Activated CD4-positive, alpha-beta T cell treated with anti-CD3 and anti-CD28 coated beads for 36 hours (primary cell): ENCODE measurements around the gene ARHGEF28. TPM values are rescaled to one million over a fixed set of nuclear protein-coding genes. Genes with fewer than 3 reads are reported as not detected.

ENCODE experiments used
- ATAC-seq: fragments of 200-7000 bp; cut with Tn5 transposase; one replicate; pipeline ENCODE4 v1.10.0; 2021; ENCODE audit warnings: mild to moderate bottlenecking, moderate library complexity
- CTCF ChIA-PET: fragments of 350-600 bp; sonication (Branson Sonifier 250); formaldehyde crosslinking; loops from one replicate; lab custom pipeline; 2021; ENCODE audit warnings: antibody characterized with exemption; lab: Charles Lee
- POLR2A ChIA-PET: fragments of 350-600 bp; sonication (Branson Sonifier 250); formaldehyde crosslinking; loops from one replicate; lab custom pipeline; 2021; ENCODE audit warnings: antibody characterized with exemption, inconsistent platforms; lab: Charles Lee
- DNase-seq: peaks from one replicate; pipeline ENCODE4 v3.0.0-alpha.2; 2020
- H3K27ac Mint-ChIP-seq: one replicate; pipeline ENCODE4 v1.8.0; 2021; ENCODE audit warnings: mixed read lengths
- H3K27me3 Mint-ChIP-seq: one replicate; pipeline ENCODE4 v1.8.0; 2021; ENCODE audit warnings: mixed read lengths
- H3K36me3 Mint-ChIP-seq: one replicate; pipeline ENCODE4 v1.8.0; 2021; ENCODE audit warnings: low read depth, mixed read lengths
- H3K4me1 Mint-ChIP-seq: one replicate; pipeline ENCODE4 v1.8.0; 2021; ENCODE audit warnings: mixed read lengths
- H3K4me3 Mint-ChIP-seq: one replicate; pipeline ENCODE4 v1.8.0; 2021; ENCODE audit warnings: mild to moderate bottlenecking, moderate library complexity, mixed read lengths
- H3K9me3 Mint-ChIP-seq: one replicate; pipeline ENCODE4 v1.8.0; 2021; ENCODE audit warnings: low read depth, mixed read lengths
- intact Hi-C, 2 experiments: fragments of 100-400 bp; cut with DNase I in 1 of 2; cut with micrococcal nuclease in 1 of 2; formaldehyde crosslinking; loops; one replicate each; pipeline versions ENCODE4 v1.14.2 to v1.15.1; 2022 to 2024; cut with DNase I, micrococcal nuclease
- total RNA-seq, 2 experiments: library from RNA; stranded (reverse); gene quantifications; one replicate each; pipeline ENCODE4 v1.2.3, GENCODE V29; 2021

Gene ARHGEF28
- total RNA-seq, 2 experiments from 2014 or later, result 0.02 to 0.18 TPM

DNA sequence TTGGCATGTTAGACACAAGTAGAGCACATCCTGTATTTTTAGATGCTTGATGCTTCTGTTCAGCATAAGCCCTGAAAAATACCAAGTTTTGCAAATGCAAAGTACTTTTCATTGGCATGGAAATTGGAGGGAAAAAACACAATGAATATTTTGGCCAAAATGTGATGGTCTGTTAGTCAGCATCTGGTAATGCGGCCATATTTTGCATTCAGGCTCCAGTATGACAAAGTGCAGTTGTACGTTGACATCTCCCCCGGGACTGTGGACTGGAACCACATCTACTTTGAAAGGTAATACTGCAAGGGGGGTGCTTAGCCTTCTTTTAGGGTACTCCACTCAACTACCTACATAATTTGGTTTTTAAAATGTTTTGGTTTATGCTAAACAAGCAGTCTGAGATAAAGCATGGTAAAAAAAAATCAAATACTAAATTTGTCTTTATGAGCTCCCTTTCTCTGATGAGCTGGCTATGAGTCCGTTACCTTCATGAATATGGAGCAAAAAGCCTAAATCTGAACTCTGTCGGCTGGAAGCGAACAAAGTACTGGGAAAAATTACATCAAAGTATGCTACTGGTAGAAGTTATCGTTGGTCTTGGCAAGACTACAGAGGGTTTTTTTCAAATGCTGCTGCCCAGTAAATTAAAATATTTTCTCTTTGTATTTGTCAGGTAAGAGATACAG, 297.0 kb downstream of the ARHGEF28 start:
- ATAC-seq, result no peak
- POLR2A ChIA-PET, result no interaction called here
- no peak overlapping the region for H3K4me3 Mint-ChIP-seq
- no peaks in the 10 kb centered on the region for H3K36me3 Mint-ChIP-seq
- DNase-seq, result no peak
- CTCF ChIA-PET, result no interaction called here
- H3K27ac Mint-ChIP-seq, result no peak overlapping the region
- H3K27me3 Mint-ChIP-seq, result peaks cover 8% of the 10 kb centered on the region
- no peaks in the 10 kb centered on the region for H3K9me3 Mint-ChIP-seq
- H3K4me1 Mint-ChIP-seq, result no peaks in the 10 kb centered on the region
- intact Hi-C loops, result no loop called here

DNA sequence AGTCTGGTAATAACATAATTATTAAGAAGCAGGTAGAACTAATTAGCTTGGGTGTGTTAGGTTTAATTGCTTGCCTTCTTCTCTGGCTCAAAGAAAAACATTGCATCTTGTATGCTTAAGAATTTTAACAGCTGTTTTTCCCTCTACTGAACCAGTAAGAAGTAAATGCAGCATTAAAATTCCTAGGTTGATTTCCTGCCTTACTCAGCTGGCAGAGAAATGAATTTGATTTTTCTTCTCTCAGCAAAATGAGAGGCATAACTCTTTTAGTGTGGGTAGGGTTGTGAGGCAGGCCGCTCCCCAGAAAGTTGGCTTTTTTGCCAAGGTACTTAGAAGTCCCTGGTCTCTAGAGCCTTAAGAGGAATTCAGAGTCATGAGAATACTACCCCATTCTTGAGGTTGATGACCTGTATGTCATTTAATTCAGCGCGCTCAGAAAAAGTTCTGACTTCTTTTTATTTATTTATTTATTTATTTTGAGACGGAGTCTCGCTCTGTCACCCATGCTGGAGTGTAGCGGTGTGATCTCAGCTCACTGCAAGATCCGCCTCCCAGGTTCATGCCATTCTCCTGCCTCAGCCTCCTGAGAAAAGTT, 302.6 kb downstream of the ARHGEF28 start:
- H3K9me3 Mint-ChIP-seq, result no peaks in the 10 kb centered on the region
- no peak overlapping the region for H3K27ac Mint-ChIP-seq
- no peaks in the 10 kb centered on the region for H3K4me1 Mint-ChIP-seq
- intact Hi-C loops, result no loop called here
- no peak for ATAC-seq
- no peaks in the 10 kb centered on the region for H3K36me3 Mint-ChIP-seq
- H3K4me3 Mint-ChIP-seq, result no peak overlapping the region
- ChIA-PET CTCF (interaction anchor here (0.7 kb wide), 1 partner anchor 177 kb away, joined by 3 read pairs; no protein-coding TSS in a partner anchor), POLR2A (no interaction called here)
- DNase-seq, result no peak
- H3K27me3 Mint-ChIP-seq, result peaks cover 9% of the 10 kb centered on the region

DNA sequence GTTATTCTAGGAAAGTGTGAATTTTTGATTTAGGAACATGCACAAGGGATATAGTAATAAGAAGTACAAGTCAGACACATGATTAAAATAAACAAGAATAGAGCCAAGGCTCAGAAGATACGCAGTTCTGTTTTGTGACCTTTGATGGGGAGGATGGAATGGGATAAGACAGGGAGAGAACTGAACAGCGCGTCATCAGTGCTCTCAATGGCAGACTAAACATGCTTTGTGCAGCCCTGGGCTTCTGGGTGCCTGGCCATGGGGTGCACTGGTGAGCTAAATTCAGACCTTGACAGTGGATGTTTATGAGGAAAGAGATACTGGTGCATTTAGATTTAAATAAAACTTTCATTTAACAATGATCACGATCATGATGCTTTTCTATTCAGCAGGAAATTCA, 309.7 kb downstream of the ARHGEF28 start:
- intact Hi-C loops, result no loop called here

DNA sequence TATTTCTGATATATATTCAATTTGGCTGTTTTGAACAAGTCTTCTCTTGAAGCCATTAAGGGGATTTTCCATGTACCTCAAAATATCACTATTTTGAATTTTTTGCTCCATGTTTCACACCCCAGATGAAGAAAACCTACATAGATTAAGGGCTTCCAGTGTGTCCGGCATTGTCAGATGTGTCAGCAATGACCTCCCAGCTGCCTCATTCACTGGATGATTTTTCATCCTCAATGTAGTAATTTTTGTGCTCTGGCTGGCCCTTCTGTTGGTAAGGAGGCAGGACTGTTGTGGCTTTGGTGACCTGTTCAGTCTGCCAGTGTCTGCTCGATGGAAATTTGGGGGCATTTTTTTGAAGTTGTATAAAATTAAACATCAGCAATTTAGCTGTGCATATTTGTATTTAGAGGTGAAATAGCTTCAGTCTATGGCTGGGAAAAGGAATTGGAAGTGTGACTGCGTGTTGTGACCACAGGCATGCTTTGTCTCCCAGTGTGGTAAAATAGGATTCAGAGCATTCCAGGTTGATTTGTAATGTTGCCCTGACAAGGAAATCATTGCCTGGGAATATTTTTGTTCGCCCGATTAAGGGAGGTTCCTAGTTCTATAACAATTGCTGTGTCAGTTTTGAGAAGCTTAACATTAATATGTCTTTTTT, 312.4 kb downstream of the ARHGEF28 start:
- Mint-ChIP-seq H3K27ac (no peak overlapping the region), H3K27me3 (peaks cover 13% of the 10 kb centered on the region), H3K36me3 (no peaks in the 10 kb centered on the region), H3K9me3 (no peaks in the 10 kb centered on the region), H3K4me3 (no peak overlapping the region), H3K4me1 (no peaks in the 10 kb centered on the region)
- intact Hi-C loops, result no loop called here
- CTCF ChIA-PET, result no interaction called here
- ATAC-seq (no peak), DNase-seq (no peak)
- POLR2A ChIA-PET, result no interaction called here

More for the DNA sequence above, 309.7 kb downstream of the ARHGEF28 start:
- peaks cover 10% of the 10 kb centered on the region for H3K27me3 Mint-ChIP-seq
- no peak overlapping the region for H3K27ac Mint-ChIP-seq
- ChIA-PET POLR2A (no interaction called here), CTCF (interaction anchor here (0.8 to 1.4 kb wide), 2 partner anchors 8 to 127 kb away, joined by 3 read pairs; no protein-coding TSS in a partner anchor)
- H3K4me1 Mint-ChIP-seq, result no peaks in the 10 kb centered on the region
- H3K36me3 Mint-ChIP-seq, result no peaks in the 10 kb centered on the region
- DNase-seq, result no peak
- H3K9me3 Mint-ChIP-seq, result no peaks in the 10 kb centered on the region
- H3K4me3 Mint-ChIP-seq, result no peak overlapping the region
- no peak for ATAC-seq

DNA sequence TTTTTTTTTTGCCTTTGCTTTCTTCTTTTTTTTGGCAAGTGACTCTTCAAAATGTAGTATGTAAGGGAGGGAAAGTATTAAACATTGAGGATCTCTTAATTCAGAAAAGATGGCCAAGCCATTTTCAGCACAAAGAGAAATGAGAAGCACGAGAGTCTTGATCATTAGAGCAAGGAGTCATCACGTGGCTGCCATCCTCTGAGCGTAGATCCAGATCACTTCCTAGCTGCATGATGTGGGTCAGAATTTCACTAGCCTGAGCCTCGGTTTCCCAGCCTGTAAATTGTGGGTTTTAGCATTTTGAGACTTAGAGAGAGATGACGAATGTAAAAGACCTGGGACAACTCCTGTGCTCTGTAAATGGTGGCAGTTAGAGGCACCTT, 312.9 kb downstream of the ARHGEF28 start:
- Mint-ChIP-seq H3K36me3 (no peaks in the 10 kb centered on the region), H3K4me3 (no peak overlapping the region), H3K27me3 (peaks cover 13% of the 10 kb centered on the region), H3K27ac (no peak overlapping the region), H3K9me3 (no peaks in the 10 kb centered on the region), H3K4me1 (no peaks in the 10 kb centered on the region)
- DNase-seq (no peak), ATAC-seq (no peak)
- intact Hi-C loops, result no loop called here
- CTCF ChIA-PET, result interaction anchor here (0.7 kb wide), 1 partner anchor 134 kb away, joined by 3 read pairs; no protein-coding TSS in a partner anchor
- POLR2A ChIA-PET, result no interaction called here

DNA sequence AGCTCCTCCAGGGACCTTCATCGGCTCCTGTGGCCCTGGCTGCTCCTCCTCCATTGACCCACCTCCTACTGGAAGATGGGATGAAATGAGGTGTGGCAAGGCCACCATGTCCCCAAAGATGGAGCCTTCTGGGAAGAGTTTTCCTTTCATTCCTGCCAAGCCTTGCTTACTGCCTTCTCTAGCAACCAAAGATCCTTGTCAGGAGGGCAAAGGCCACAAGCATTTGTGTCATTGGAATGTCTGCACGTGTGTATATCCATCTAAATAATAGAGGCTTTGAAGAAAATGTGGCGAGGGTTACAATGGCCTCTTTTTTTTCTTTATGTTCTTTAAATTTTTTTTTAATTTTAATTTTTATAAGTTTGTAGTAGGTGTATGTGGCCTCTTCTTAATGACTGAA, 313.6 kb downstream of the ARHGEF28 start:
- intact Hi-C loops, result no loop called here
- Mint-ChIP-seq H3K4me1 (no peaks in the 10 kb centered on the region), H3K27me3 (peaks cover 15% of the 10 kb centered on the region), H3K36me3 (no peaks in the 10 kb centered on the region), H3K4me3 (no peak overlapping the region), H3K27ac (no peak overlapping the region), H3K9me3 (peaks cover 5% of the 10 kb centered on the region)
- CTCF ChIA-PET, result interaction anchor here (0.6 to 0.7 kb wide), 3 partner anchors 134 to 979 kb away, joined by 3 to 4 read pairs (median 3); no protein-coding TSS in a partner anchor
- ATAC-seq (no peak), DNase-seq (no peak)
- POLR2A ChIA-PET, result no interaction called here

DNA sequence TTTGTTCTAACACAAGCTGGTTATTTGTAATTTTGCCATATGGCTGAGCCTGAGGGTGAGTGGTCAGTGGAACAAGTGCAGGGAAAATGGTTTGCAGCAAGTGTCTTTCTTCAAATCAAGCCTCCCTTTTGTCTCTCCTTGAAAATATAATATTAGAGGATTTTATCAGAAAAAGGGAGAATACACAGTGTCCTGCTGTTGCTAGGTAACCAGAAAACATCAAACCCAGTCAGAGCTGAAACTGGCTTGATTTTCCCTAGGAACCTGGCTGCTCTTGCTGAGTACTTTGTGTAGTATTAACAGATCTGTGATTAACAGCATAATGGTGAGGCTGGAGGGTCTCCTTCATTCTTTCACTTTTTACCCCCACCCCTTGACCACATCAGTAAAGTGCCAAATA, 314.0 kb downstream of the ARHGEF28 start:
- H3K27me3 Mint-ChIP-seq, result peaks cover 15% of the 10 kb centered on the region
- no peak overlapping the region for H3K4me3 Mint-ChIP-seq
- no peaks in the 10 kb centered on the region for H3K36me3 Mint-ChIP-seq
- H3K27ac Mint-ChIP-seq, result no peak overlapping the region
- ChIA-PET POLR2A (no interaction called here), CTCF (interaction anchor here (0.6 to 0.7 kb wide), 2 partner anchors 144 to 979 kb away, joined by 3 to 4 read pairs; no protein-coding TSS in a partner anchor)
- intact Hi-C loops, result no loop called here
- DNase-seq, result no peak
- no peaks in the 10 kb centered on the region for H3K4me1 Mint-ChIP-seq
- H3K9me3 Mint-ChIP-seq, result peaks cover 5% of the 10 kb centered on the region
- ATAC-seq, result no peak

DNA sequence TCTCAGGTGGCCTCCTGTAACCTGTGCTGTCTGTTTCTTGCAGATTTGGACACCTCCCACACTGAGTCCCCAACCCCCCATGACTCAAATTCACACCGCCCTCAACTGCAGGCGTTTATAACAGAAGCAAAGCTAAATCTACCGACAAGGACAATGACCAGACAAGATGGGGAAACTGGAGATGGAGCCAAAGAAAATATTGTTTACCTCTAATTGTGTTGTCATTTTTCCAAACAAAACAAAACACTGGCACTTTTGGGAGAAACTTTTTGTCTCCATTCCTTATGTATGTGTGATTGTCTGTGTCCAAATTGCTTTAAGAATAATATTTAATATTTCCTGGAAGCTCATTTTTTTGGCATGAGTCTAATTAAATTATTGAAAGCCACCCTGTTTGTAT, 314.8 kb downstream of the ARHGEF28 start:
- H3K36me3 Mint-ChIP-seq, result no peaks in the 10 kb centered on the region
- no peak overlapping the region for H3K27ac Mint-ChIP-seq
- peaks cover 15% of the 10 kb centered on the region for H3K27me3 Mint-ChIP-seq
- intact Hi-C loops, result no loop called here
- DNase-seq, result no peak
- H3K4me3 Mint-ChIP-seq, result no peak overlapping the region
- ChIA-PET POLR2A (no interaction called here), CTCF (no interaction called here)
- no peaks in the 10 kb centered on the region for H3K4me1 Mint-ChIP-seq
- peaks cover 5% of the 10 kb centered on the region for H3K9me3 Mint-ChIP-seq
- no peak for ATAC-seq

DNA sequence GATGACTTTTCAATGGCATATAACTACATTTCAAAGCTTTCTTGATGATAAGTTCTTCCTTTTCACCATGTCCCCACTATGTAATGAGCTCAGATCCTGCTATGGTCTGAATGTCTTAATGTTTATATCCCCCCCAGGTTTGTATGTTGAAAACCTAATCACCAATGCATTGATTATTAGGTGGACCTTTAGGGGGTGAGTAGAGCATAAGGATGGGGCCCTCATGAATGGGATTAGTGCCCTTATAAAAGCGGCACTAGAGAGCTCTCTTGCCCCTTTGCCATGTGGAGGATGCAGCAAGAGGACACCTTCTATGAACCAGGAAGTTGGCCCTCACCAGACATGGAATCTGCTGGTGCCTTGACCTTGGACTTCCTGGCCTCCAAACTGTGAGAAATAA, 316.8 kb downstream of the ARHGEF28 start:
- no peak overlapping the region for H3K27ac Mint-ChIP-seq
- no peak for ATAC-seq
- H3K4me1 Mint-ChIP-seq, result no peaks in the 10 kb centered on the region
- H3K36me3 Mint-ChIP-seq, result no peaks in the 10 kb centered on the region
- peaks cover 5% of the 10 kb centered on the region for H3K9me3 Mint-ChIP-seq
- H3K27me3 Mint-ChIP-seq, result peaks cover 15% of the 10 kb centered on the region
- no peak for DNase-seq
- ChIA-PET CTCF (interaction anchor here (1.2 kb wide), 1 partner anchor 8 kb away, joined by 3 read pairs; no protein-coding TSS in a partner anchor), POLR2A (no interaction called here)
- intact Hi-C loops, result no loop called here
- H3K4me3 Mint-ChIP-seq, result no peak overlapping the region

DNA sequence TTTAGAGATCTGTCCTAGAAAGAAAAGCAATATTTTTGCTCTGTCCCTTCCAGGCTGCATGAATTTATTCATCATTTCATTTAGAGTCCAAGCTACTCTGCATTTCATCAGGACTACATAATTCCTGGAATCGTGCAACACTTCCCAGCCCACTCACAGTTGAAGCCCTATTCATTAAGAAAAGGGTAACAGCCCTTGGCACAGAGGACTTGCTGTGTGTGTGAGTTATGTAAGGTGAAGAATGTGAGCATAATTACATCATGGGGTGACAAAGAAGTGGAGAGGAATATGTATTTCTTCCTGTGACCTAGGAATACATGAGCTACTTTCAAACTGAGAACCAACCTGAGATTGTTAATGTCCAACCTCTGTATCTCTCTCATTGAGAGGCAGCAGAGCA, 317.4 kb downstream of the ARHGEF28 start:
- ChIA-PET CTCF (interaction anchor here (1.2 kb wide), 1 partner anchor 8 kb away, joined by 3 read pairs; no protein-coding TSS in a partner anchor), POLR2A (no interaction called here)
- Mint-ChIP-seq H3K27ac (no peak overlapping the region), H3K4me1 (no peaks in the 10 kb centered on the region), H3K27me3 (peaks cover 15% of the 10 kb centered on the region), H3K9me3 (peaks cover 5% of the 10 kb centered on the region), H3K4me3 (no peak overlapping the region), H3K36me3 (no peaks in the 10 kb centered on the region)
- DNase-seq (no peak), ATAC-seq (no peak)
- intact Hi-C loops, result no loop called here

DNA sequence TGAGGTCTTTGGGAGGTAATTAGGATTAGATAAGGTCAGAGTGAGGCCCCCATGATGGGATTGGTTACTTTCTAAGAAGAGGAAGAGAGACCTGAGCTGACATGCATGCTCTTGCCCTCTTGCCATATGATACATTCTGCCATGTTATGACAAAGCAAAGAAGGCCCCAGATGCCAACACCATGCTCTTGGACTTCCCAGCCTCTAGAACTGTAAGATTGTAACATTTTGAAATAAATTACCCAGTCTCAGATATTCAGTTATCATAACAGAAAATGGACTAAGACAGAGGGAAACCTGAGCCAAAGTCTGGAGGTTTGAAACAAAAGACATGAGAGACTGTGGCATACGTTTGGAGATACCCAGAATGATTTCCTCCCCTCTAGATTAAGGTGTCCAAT, 318.6 kb downstream of the ARHGEF28 start:
- no peaks in the 10 kb centered on the region for H3K36me3 Mint-ChIP-seq
- peaks cover 5% of the 10 kb centered on the region for H3K9me3 Mint-ChIP-seq
- POLR2A ChIA-PET, result no interaction called here
- no peaks in the 10 kb centered on the region for H3K4me1 Mint-ChIP-seq
- CTCF ChIA-PET, result interaction anchor here (0.5 kb wide), 1 partner anchor 223 kb away, joined by 3 read pairs; no protein-coding TSS in a partner anchor
- peaks cover 17% of the 10 kb centered on the region for H3K27me3 Mint-ChIP-seq
- H3K27ac Mint-ChIP-seq, result no peak overlapping the region
- H3K4me3 Mint-ChIP-seq, result no peak overlapping the region
- ATAC-seq (no peak), DNase-seq (no peak)
- intact Hi-C loops, result no loop called here
